Renal cortical epithelial cell (primary cell): ENCODE measurements around the gene KLK12. TPM values are rescaled to one million over a fixed set of nuclear protein-coding genes. Genes with fewer than 3 reads are reported as not detected.
"Not testable (repeated sequence)": the region's sequence is repeated elsewhere in the genome, so short reads cannot be mapped to it uniquely, and the experiment has no call there.

Experiments
- DNase-seq: peaks from one replicate; pipeline ENCODE4 v3.0.0-alpha.2; 2011; ENCODE audit warnings: low read depth
- total RNA-seq: library from RNA; depleted of rRNA; stranded (reverse); fragments of >200 nt; gene quantifications from 2 replicates; pipeline ENCODE4 v1.2.3, GENCODE V29; 2014

Gene KLK12
- total RNA-seq, 1 donor from 2014 or later, result not detected

GRCh38 chr19:51016798-51017683 lies 17.8 kb downstream of the KLK12 start:
- DNase-seq, result no peak

GRCh38 chr19:51015691-51016267 lies 19.0 kb downstream of the KLK12 start:
- no peak for DNase-seq

- no peak for DNase-seq
Observed at GRCh38 chr19:51014242-51014641, 20.6 kb downstream of the KLK12 start.

- DNase-seq, result no peak
Observed at GRCh38 chr19:51012661-51013190, 22.1 kb downstream of the KLK12 start.

GRCh38 chr19:51010066-51010795 lies 24.6 kb downstream of the KLK12 start:
- no peak for DNase-seq

- DNase-seq, result no peak
Observed at GRCh38 chr19:51009061-51009891, 25.5 kb downstream of the KLK12 start.

- DNase-seq, result no peak
Observed at GRCh38 chr19:51007488-51007887, 27.3 kb downstream of the KLK12 start.

- DNase-seq, result no peak
Observed at GRCh38 chr19:51006406-51006805, 28.4 kb downstream of the KLK12 start.

GRCh38 chr19:51005248-51005647 lies 29.6 kb downstream of the KLK12 start:
- DNase-seq, result no peak

GRCh38 chr19:51003316-51003715 lies 31.5 kb downstream of the KLK12 start:
- DNase-seq, result no peak

GRCh38 chr19:51002542-51003311 lies 32.1 kb downstream of the KLK12 start:
- DNase-seq, result peak; percentile 7

- no peak for DNase-seq
Observed at GRCh38 chr19:51002089-51002532, 32.7 kb downstream of the KLK12 start.

GRCh38 chr19:51001515-51001914 lies 33.3 kb downstream of the KLK12 start, which contains the start of gene KLK8:
TSS of gene KLK8 (minus strand) at chr19:51001604. CDS start at chr19:51001167, 437 bp downstream.
- DNase-seq, result no peak

- no peak for DNase-seq
Observed at GRCh38 chr19:51000981-51001380, 33.8 kb downstream of the KLK12 start.

GRCh38 chr19:51000426-51000825 lies 34.4 kb downstream of the KLK12 start:
- DNase-seq, result no peak

- no peak for DNase-seq
Observed at GRCh38 chr19:50998686-50999085, 36.1 kb downstream of the KLK12 start.

GRCh38 chr19:50998061-50998460 lies 36.7 kb downstream of the KLK12 start:
- DNase-seq, result no peak

- no peak for DNase-seq
Observed at GRCh38 chr19:50994129-50994528, 40.7 kb downstream of the KLK12 start.

GRCh38 chr19:50992666-50993035 lies 42.2 kb downstream of the KLK12 start:
- DNase-seq, result peak; percentile 38

GRCh38 chr19:50984416-50984815 lies 50.4 kb downstream of the KLK12 start:
- not testable (repeated sequence) for DNase-seq
